ENCODE measurements around the gene ORM2.
"Not testable (repeated sequence)": the region's sequence is repeated elsewhere in the genome, so short reads cannot be mapped to it uniquely, and the experiment has no call there.

Gene ORM2

GRCh38 chr9:114329625-114330022 lies at the start of gene ORM2:
Gene ORM2, plus strand, starts transcription at chr9:114329869. Its CDS starts 36 bp downstream, at chr9:114329905.
- not testable (repeated sequence) for DNase-seq

GRCh38 chr9:114280636-114281472 lies 48.8 kb upstream of the ORM2 start:
- DNase-seq, result no peak

GRCh38 chr9:114281473-114282103 lies 48.1 kb upstream of the ORM2 start:
- DNase-seq, result no peak

GRCh38 chr9:114282104-114282485 lies 47.6 kb upstream of the ORM2 start:
- DNase-seq, result no peak

- DNase-seq, result no peak
Observed at GRCh38 chr9:114282507-114282906, 47.2 kb upstream of the ORM2 start.

GRCh38 chr9:114282926-114283325 lies 46.7 kb upstream of the ORM2 start:
- DNase-seq, result peak; percentile 55

- DNase-seq, result no peak
Observed at GRCh38 chr9:114283551-114284111, 46.0 kb upstream of the ORM2 start.

- DNase-seq, result no peak
Observed at GRCh38 chr9:114284316-114285060, 45.2 kb upstream of the ORM2 start.

- DNase-seq, result no peak
Observed at GRCh38 chr9:114285166-114285867, 44.4 kb upstream of the ORM2 start.

- no peak for DNase-seq
Observed at GRCh38 chr9:114286146-114286679, 43.5 kb upstream of the ORM2 start.

GRCh38 chr9:114287001-114287762 lies 42.5 kb upstream of the ORM2 start:
- no peak for DNase-seq

GRCh38 chr9:114287763-114288192 lies 41.9 kb upstream of the ORM2 start:
- no peak for DNase-seq

GRCh38 chr9:114288193-114289091 lies 41.2 kb upstream of the ORM2 start:
- DNase-seq, result no peak

- no peak for DNase-seq
Observed at GRCh38 chr9:114289106-114289505, 40.6 kb upstream of the ORM2 start.

GRCh38 chr9:114289571-114290481 lies 39.8 kb upstream of the ORM2 start:
- no peak for DNase-seq

GRCh38 chr9:114290561-114290986 lies 39.1 kb upstream of the ORM2 start:
- DNase-seq, result no peak

GRCh38 chr9:114291064-114291474 lies 38.6 kb upstream of the ORM2 start:
- DNase-seq, result peak; percentile 64

GRCh38 chr9:114291886-114292590 lies 37.6 kb upstream of the ORM2 start:
- DNase-seq, result no peak

GRCh38 chr9:114294664-114295063 lies 35.0 kb upstream of the ORM2 start:
- no peak for DNase-seq

Data from activated CD4-positive, alpha-beta T cell treated with anti-CD3 and anti-CD28 coated beads, Interleukin-2, amount 50 U/mL, for 16 hours (primary cell).